DMS53 (cell line): ENCODE data around the gene LMBR1.

Experiments
- DNase-seq: peaks from one replicate; lab custom pipeline; 2025; lab: John Stamatoyannopoulos, UW

The LMBR1 gene

GRCh38 chr7:156795415-156795814, 97.6 kb downstream of the LMBR1 start:
- DNase-seq: no peak

- no peak for DNase-seq
These were observed 99.6 kb downstream of the LMBR1 start for GRCh38 chr7:156793334-156793733.

GRCh38 chr7:156792611-156793010, 100.4 kb downstream of the LMBR1 start:
- no peak for DNase-seq

GRCh38 chr7:156791241-156791640, 101.7 kb downstream of the LMBR1 start:
- DNase-seq: no peak

GRCh38 chr7:156790264-156790663, 102.7 kb downstream of the LMBR1 start:
- no peak for DNase-seq

GRCh38 chr7:156785998-156786543, 106.9 kb downstream of the LMBR1 start:
- no peak for DNase-seq

- no peak for DNase-seq
These were observed 109.1 kb downstream of the LMBR1 start for GRCh38 chr7:156783864-156784263.

GRCh38 chr7:156781972-156782371, 111.0 kb downstream of the LMBR1 start:
- DNase-seq: no peak

- no peak for DNase-seq
These were observed 112.1 kb downstream of the LMBR1 start for GRCh38 chr7:156780724-156781455.

- no peak for DNase-seq
These were observed 114.3 kb downstream of the LMBR1 start for GRCh38 chr7:156778668-156779067.

- DNase-seq: no peak
These were observed 114.8 kb downstream of the LMBR1 start for GRCh38 chr7:156778201-156778600.

GRCh38 chr7:156777364-156778069, 115.5 kb downstream of the LMBR1 start:
- no peak for DNase-seq

- no peak for DNase-seq
These were observed 116.5 kb downstream of the LMBR1 start for GRCh38 chr7:156776527-156776926.

- DNase-seq: no peak
These were observed 119.0 kb downstream of the LMBR1 start for GRCh38 chr7:156773966-156774365.

GRCh38 chr7:156772725-156773124, 120.3 kb downstream of the LMBR1 start:
- no peak for DNase-seq

- DNase-seq: peak; percentile 17
These were observed 124.1 kb downstream of the LMBR1 start for GRCh38 chr7:156768698-156769472.

- no peak for DNase-seq
These were observed 126.3 kb downstream of the LMBR1 start for GRCh38 chr7:156766666-156767065.

GRCh38 chr7:156765901-156766656, 126.9 kb downstream of the LMBR1 start:
- no peak for DNase-seq

GRCh38 chr7:156764766-156765165, 128.2 kb downstream of the LMBR1 start:
- DNase-seq: no peak

- peak; percentile 90 for DNase-seq
These were observed 128.8 kb downstream of the LMBR1 start for GRCh38 chr7:156764016-156764669.

- peak; percentile 11 for DNase-seq
These were observed 133.3 kb downstream of the LMBR1 start for GRCh38 chr7:156759579-156760202.
